Endothelial cell of umbilical vein (primary cell): ENCODE measurements around the gene SERTAD1. TPM values are rescaled to one million over a fixed set of nuclear protein-coding genes. Genes with fewer than 3 reads are reported as not detected.

ENCODE experiments used
- BruUV-seq: library from RNA; stranded (reverse); fragments of 400-500 nt; replicated peaks from 2 replicates; lab custom pipeline; 2021; lab: Mats Ljungman, UMichigan
- CTCF ChIA-PET: fragments of 300-600, 350-600 bp; sonication (Branson Sonifier 250); formaldehyde crosslinking; loops from one replicate; lab custom pipeline; 2021; ENCODE audit warnings: antibody characterized with exemption, inconsistent platforms; lab: Charles Lee
- POLR2A ChIA-PET: fragments of 300-600, 350-600 bp; sonication (Branson Sonifier 250); formaldehyde crosslinking; loops from one replicate; lab custom pipeline; 2021; ENCODE audit warnings: antibody characterized with exemption, inconsistent platforms; lab: Charles Lee
- DNase-seq: peaks from one replicate; pipeline ENCODE4 v3.0.0-alpha.2; 2011; ENCODE audit warnings: low read depth, low spot score
- FAIRE-seq: peaks from 2 replicates; lab custom pipeline; 2011; peaks lifted over from hg19 to GRCh38; lab: Jason Lieb, UNC
- H2AFZ ChIP-seq: 2 replicates; pipeline ENCODE4 v1.6.0; 2012; ENCODE audit warnings: low read depth, low read length, control low read depth, inconsistent platforms
- H3K27ac ChIP-seq: 2 replicates; pipeline ENCODE4 v1.5.1; 2011; ENCODE audit warnings: low read depth, mild to moderate bottlenecking, control low read depth, low read length, moderate library complexity; ENCODE audit not compliant: insufficient read depth
- H3K27me3 ChIP-seq, 2 experiments: 2 replicates each; pipeline versions ENCODE4 v1.6.0 to v1.6.1; 2011; ENCODE audit warnings: low read length in 2 of 2, mixed read lengths in 1 of 2; ENCODE audit not compliant: control insufficient read depth in 2 of 2, insufficient read depth in 2 of 2
- H3K36me3 ChIP-seq, 2 experiments: 2 replicates in 1 of 2; 3 replicates in 1 of 2; pipeline ENCODE4 v1.5.1; 2011; ENCODE audit warnings: low read length in 2 of 2, mild to moderate bottlenecking in 1 of 2, moderate library complexity in 1 of 2; ENCODE audit not compliant: control insufficient read depth in 2 of 2, insufficient read depth in 2 of 2; ENCODE audit errors: extremely low read depth in 1 of 2
- H3K4me1 ChIP-seq: 3 replicates; pipeline ENCODE4 v1.5.1; 2011; ENCODE audit warnings: mild to moderate bottlenecking, low read length; ENCODE audit not compliant: control insufficient read depth, insufficient read depth; ENCODE audit errors: extremely low read depth
- H3K4me2 ChIP-seq: 2 replicates; pipeline ENCODE4 v1.6.1; 2011; ENCODE audit warnings: low read length, control low read depth, mixed read lengths; ENCODE audit not compliant: insufficient read depth
- H3K4me3 ChIP-seq, 3 experiments: fragments of 200-600 bp in 1 of 3; sonication (generic), shearing (Covaris generic) in 1 of 3; replicated peaks in 1 of 3; 2 replicates each; pipeline ENCODE4 v1.5.1; 2011 to 2016; ENCODE audit warnings: control low read depth in 3 of 3, low read length in 3 of 3, mild to moderate bottlenecking in 2 of 3, inconsistent platforms in 1 of 3, low read depth in 1 of 3, moderate library complexity in 1 of 3; ENCODE audit not compliant: insufficient read depth in 1 of 3
- H3K79me2 ChIP-seq: 2 replicates; pipeline ENCODE4 v1.6.0; 2012; ENCODE audit warnings: low read length, inconsistent platforms; ENCODE audit not compliant: control insufficient read depth, insufficient read depth
- H3K9ac ChIP-seq: replicated peaks from 2 replicates; pipeline ENCODE3; 2011; ENCODE audit warnings: low read length, control low read depth; ENCODE audit not compliant: insufficient read depth; ENCODE audit errors: extremely low read depth
- H3K9me1 ChIP-seq: replicated peaks from 3 replicates; pipeline ENCODE4 v1.6.0; 2011; ENCODE audit warnings: mild to moderate bottlenecking, low read length; ENCODE audit not compliant: control insufficient read depth, insufficient read depth; ENCODE audit errors: extremely low read depth
- H3K9me3 ChIP-seq: replicated peaks from 2 replicates; pipeline ENCODE4 v1.5.1; 2012; ENCODE audit warnings: low read length, inconsistent platforms; ENCODE audit not compliant: control insufficient read depth, insufficient read depth
- H4K20me1 ChIP-seq: replicated peaks from 2 replicates; pipeline ENCODE3; 2011; ENCODE audit warnings: mild to moderate bottlenecking, low read length; ENCODE audit not compliant: control insufficient read depth, insufficient read depth; ENCODE audit errors: extremely low read depth
- EZH2 ChIP-seq: IDR thresholded peaks from 2 replicates; pipeline ENCODE4 v1.6.1; 2012; ENCODE audit warnings: borderline replicate concordance, low read depth, mild to moderate bottlenecking, moderate library complexity, low read length, inconsistent platforms; ENCODE audit not compliant: severe bottlenecking
- FOS ChIP-seq: IDR thresholded peaks from 2 replicates; pipeline ENCODE4 v1.6.1; 2011; ENCODE audit warnings: mild to moderate bottlenecking, low read length, moderate library complexity, borderline replicate concordance; ENCODE audit not compliant: insufficient read depth
- GATA2 ChIP-seq: IDR thresholded peaks from 2 replicates; pipeline ENCODE4 v1.7.0; 2011; ENCODE audit warnings: low read depth, mild to moderate bottlenecking, moderate library complexity, mixed read lengths, low read length; ENCODE audit not compliant: insufficient read length, insufficient read depth
- MYC ChIP-seq: IDR thresholded peaks from one replicate; pipeline ENCODE4 v1.6.1; 2011; ENCODE audit warnings: mild to moderate bottlenecking, low read depth, low read length
- POLR2A ChIP-seq: IDR thresholded peaks from 2 replicates; pipeline ENCODE4 v1.6.1; 2012; ENCODE audit warnings: low read depth, mild to moderate bottlenecking, control low read depth, low read length
- POLR2AphosphoS5 ChIP-seq: IDR thresholded peaks from 2 replicates; pipeline ENCODE4 v1.6.1; 2012; ENCODE audit warnings: low read depth, mild to moderate bottlenecking, control low read depth, low read length, moderate library complexity; ENCODE audit not compliant: insufficient read depth
- dilution Hi-C: fragments of 300-500 bp; cut with MboI; formaldehyde crosslinking; loops from one replicate; pipeline ENCODE4 v1.15.0; 2019; ENCODE audit warnings: low sequenced_read_pairs; ENCODE audit not compliant: extremely low pct_ligation_motif_present
- intact Hi-C: fragments of 100-400 bp; cut with micrococcal nuclease; formaldehyde crosslinking; loops from one replicate; pipeline ENCODE4 v1.10.0; 2022
- polyA plus RNA-seq, 4 experiments: library from polyadenylated mRNA; depleted of rRNA in 3 of 4; stranded (reverse) in 3 of 4; unstranded in 1 of 4; fragments of >200 nt; gene quantifications; 2 replicates each; pipeline versions ENCODE4 v1.2.1 to v1.2.3, GENCODE V29; 2011 to 2012; ENCODE audit warnings: missing spikeins in 1 of 4
- total RNA-seq: library from RNA; stranded (reverse); gene quantifications from 2 replicates; pipeline ENCODE4 v1.2.3, GENCODE V29; 2021
- TF ChIP-seq, protein P1 (sequence below), 2 donors: IDR thresholded peaks; 1 replicate in 1 of 2; 2 replicates in 1 of 2; pipeline ENCODE4 v1.5.1; 2011; ENCODE audit warnings: low read length in 2 of 2, mild to moderate bottlenecking in 2 of 2, moderate library complexity in 2 of 2, control low read depth in 1 of 2, inconsistent platforms in 1 of 2, low read depth in 1 of 2; ENCODE audit not compliant: insufficient read depth in 1 of 2; ENCODE audit errors: extremely low read depth in 1 of 2
- TF ChIP-seq, protein P2 (sequence below): IDR thresholded peaks from 2 replicates; pipeline ENCODE4 v1.6.1; 2011; ENCODE audit not compliant: insufficient read depth, insufficient read length

SERTAD1 gene
- total and polyA plus RNA-seq, 2 donors (not counting 3 experiments of a cell fraction or from before 2014, with no cell fraction given) = 8.8 to 15.3 TPM

DNA sequence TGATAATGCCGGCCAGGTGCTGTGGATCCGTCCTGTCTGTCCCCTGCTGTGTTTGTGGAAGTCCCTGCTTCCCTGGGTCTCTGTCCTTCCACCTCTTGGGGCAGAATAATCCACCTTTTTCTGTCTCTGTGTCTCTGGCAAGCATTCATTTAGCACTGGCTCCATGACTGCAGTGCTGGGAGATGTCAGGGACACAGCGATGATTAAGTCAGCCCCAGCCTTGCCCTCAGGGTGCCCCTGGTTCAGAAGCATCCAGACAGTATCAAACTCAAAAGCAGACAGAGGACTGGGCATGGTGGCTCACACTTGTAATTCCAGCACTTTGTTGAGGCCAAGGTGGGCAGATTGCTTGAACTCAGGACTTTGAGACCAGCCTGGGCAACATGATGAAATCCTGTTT, 37.3 kb downstream of the SERTAD1 start:
- H3K36me3 ChIP-seq = no peaks in the 10 kb centered on the region
- H3K9ac ChIP-seq = no peak overlapping the region
- ChIA-PET POLR2A (no interaction called here), CTCF (interaction anchor here (1.0 to 1.3 kb wide), 2 partner anchors 32 to 83 kb away, joined by 3 to 4 read pairs; no protein-coding TSS in a partner anchor)
- no peak overlapping the region for H3K27ac ChIP-seq
- no peak for DNase-seq
- dilution Hi-C loops = no loop called here
- TF ChIP-seq FOS (no peak), EZH2 (no peak), POLR2A (no peak), GATA2 (no peak), POLR2AphosphoS5 (no peak), MYC (no peak)
- TF ChIP-seq, protein P1, sequence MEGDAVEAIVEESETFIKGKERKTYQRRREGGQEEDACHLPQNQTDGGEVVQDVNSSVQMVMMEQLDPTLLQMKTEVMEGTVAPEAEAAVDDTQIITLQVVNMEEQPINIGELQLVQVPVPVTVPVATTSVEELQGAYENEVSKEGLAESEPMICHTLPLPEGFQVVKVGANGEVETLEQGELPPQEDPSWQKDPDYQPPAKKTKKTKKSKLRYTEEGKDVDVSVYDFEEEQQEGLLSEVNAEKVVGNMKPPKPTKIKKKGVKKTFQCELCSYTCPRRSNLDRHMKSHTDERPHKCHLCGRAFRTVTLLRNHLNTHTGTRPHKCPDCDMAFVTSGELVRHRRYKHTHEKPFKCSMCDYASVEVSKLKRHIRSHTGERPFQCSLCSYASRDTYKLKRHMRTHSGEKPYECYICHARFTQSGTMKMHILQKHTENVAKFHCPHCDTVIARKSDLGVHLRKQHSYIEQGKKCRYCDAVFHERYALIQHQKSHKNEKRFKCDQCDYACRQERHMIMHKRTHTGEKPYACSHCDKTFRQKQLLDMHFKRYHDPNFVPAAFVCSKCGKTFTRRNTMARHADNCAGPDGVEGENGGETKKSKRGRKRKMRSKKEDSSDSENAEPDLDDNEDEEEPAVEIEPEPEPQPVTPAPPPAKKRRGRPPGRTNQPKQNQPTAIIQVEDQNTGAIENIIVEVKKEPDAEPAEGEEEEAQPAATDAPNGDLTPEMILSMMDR (IDR thresholded peaks at IDR 0.05; ENCODE audit: extremely low read depth in 1 of 2, insufficient read depth in 1 of 2, low read depth in 1 of 2, low read length in 2 of 2) = no peak
- TF ChIP-seq, protein P2, sequence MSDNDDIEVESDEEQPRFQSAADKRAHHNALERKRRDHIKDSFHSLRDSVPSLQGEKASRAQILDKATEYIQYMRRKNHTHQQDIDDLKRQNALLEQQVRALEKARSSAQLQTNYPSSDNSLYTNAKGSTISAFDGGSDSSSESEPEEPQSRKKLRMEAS = no peak
- no peaks in the 10 kb centered on the region for H3K27me3 ChIP-seq
- FAIRE-seq = no peak
- no TSS peak for BruUV-seq
- H4K20me1 ChIP-seq = no peaks in the 10 kb centered on the region
- no peaks in the 10 kb centered on the region for H3K9me1 ChIP-seq
- intact Hi-C loops = no loop called here
- no peaks in the 10 kb centered on the region for H3K9me3 ChIP-seq
- H3K79me2 ChIP-seq = no peaks in the 10 kb centered on the region
- no peaks in the 10 kb centered on the region for H3K4me1 ChIP-seq
- no peak overlapping the region for H3K4me2 ChIP-seq
- no peak overlapping the region for H3K4me3 ChIP-seq
- H2AFZ ChIP-seq = no peak overlapping the region
